ENCODE data around the gene GRM7. TPM values are rescaled to one million over a fixed set of nuclear protein-coding genes. Genes with fewer than 3 reads are reported as not detected.

Gene GRM7
- total RNA-seq, 2 donors from 2014 or later = 0.96 to 1.5 TPM

DNA sequence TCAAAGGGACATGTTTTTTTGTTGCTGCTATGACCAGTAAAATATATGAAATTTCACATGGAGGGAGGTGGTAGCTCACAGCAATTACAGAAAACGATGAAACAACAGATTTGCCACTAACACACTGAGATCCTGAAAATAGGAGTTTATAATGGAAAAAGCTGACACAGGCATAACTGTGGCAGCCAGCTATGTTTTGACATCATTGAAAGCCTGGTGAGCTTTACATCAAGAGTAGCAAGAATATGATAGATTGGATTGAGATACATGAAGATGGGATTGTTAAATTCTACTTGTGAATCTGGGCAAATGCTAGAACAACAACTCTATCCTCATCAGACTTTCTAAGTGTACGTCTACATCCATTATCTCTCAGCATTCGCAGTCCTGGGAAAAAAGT, 760.7 kb downstream of the GRM7 start:
- Histone ChIP-seq H3K27me3 (replicated peaks; ENCODE audit: insufficient read depth) (no peaks in the 10 kb centered on the region), H3K9me3 (no peaks in the 10 kb centered on the region), H3K4me3 (no peak overlapping the region), H3K27ac (no peak overlapping the region), H3K36me3 (no peaks in the 10 kb centered on the region), H3K4me1 (replicated peaks) (no peaks in the 10 kb centered on the region)
- TF ChIP-seq POLR2A (IDR thresholded peaks at IDR 0.05) = no peak
- TF ChIP-seq, protein P1, sequence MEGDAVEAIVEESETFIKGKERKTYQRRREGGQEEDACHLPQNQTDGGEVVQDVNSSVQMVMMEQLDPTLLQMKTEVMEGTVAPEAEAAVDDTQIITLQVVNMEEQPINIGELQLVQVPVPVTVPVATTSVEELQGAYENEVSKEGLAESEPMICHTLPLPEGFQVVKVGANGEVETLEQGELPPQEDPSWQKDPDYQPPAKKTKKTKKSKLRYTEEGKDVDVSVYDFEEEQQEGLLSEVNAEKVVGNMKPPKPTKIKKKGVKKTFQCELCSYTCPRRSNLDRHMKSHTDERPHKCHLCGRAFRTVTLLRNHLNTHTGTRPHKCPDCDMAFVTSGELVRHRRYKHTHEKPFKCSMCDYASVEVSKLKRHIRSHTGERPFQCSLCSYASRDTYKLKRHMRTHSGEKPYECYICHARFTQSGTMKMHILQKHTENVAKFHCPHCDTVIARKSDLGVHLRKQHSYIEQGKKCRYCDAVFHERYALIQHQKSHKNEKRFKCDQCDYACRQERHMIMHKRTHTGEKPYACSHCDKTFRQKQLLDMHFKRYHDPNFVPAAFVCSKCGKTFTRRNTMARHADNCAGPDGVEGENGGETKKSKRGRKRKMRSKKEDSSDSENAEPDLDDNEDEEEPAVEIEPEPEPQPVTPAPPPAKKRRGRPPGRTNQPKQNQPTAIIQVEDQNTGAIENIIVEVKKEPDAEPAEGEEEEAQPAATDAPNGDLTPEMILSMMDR (IDR thresholded peaks at IDR 0.05) = no peak
- no peak for TF ChIP-seq POLR2AphosphoS5 (IDR thresholded peaks at IDR 0.05)
- WGBS = 93% methylated on average over 3 of the region's 3 CpGs
- DNase-seq (ENCODE audit: low spot score) = no peak
- intact Hi-C loops (cut with DNase I) = no loop called here

DNA sequence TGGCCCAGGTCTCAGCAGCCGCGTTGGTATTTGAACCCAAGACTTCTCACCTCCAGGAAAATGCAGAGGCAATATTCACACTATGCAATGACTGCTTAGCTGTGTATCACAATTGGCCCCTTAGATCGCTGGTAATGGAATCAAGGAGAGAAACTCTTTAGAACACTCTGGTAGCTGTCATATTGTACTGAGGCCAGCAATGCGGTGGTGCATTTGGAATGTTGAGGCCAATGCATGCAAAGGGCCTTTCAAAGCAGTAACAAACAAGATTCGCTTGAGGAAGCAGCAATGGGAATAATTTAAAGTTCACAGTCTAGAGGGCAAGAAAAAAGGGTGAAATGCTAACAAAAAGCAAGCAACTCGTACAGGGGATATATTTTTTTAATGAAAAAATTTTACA, 764.1 kb downstream of the GRM7 start:
- Histone ChIP-seq H3K36me3 (no peaks in the 10 kb centered on the region), H3K4me1 (replicated peaks) (no peaks in the 10 kb centered on the region), H3K4me3 (no peak overlapping the region), H3K9me3 (no peaks in the 10 kb centered on the region), H3K27ac (no peak overlapping the region), H3K27me3 (replicated peaks; ENCODE audit: insufficient read depth) (no peaks in the 10 kb centered on the region)
- intact Hi-C loops (cut with DNase I) = no loop called here
- DNase-seq (ENCODE audit: low spot score) = no peak
- 88% methylated on average over 6 of the region's 6 CpGs for WGBS
- TF ChIP-seq POLR2AphosphoS5 (IDR thresholded peaks at IDR 0.05) (no peak), POLR2A (IDR thresholded peaks at IDR 0.05) (no peak)
- TF ChIP-seq, protein P1 (IDR thresholded peaks at IDR 0.05) = no peak

DNA sequence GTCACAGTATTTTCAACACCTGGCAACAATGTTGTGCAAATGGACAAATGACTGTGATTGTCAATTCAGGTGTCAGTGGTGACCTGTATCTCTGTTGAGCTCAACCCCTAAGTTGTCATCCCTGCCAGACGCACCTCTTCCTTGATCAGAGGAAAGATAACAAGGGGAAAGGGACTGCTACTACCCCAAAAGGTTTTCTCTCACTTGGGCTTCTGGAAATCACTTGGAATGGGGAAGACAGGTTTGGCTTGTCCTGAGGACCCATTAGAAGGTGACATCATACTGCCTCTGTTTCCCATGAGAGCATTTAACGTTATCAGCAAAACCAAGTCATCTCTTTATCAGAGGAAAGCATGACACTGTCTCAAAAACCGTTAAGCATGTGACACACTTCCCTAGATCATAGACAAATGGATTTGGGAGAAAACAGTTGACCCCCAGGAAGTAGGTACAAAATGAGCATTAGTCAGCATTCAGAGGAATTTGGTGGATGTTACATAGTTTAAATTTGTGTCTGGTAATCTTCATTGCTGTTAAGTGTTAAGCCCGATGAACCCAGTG, 769.5 kb downstream of the GRM7 start:
- DNase-seq (ENCODE audit: low spot score) = no peak
- TF ChIP-seq POLR2AphosphoS5 (IDR thresholded peaks at IDR 0.05) = no peak
- TF ChIP-seq, protein P1 (IDR thresholded peaks at IDR 0.05) = no peak
- no peak for TF ChIP-seq POLR2A (IDR thresholded peaks at IDR 0.05)
- Histone ChIP-seq H3K9me3 (no peaks in the 10 kb centered on the region), H3K27ac (no peak overlapping the region), H3K27me3 (replicated peaks; ENCODE audit: insufficient read depth) (no peaks in the 10 kb centered on the region), H3K4me3 (no peak overlapping the region), H3K36me3 (no peaks in the 10 kb centered on the region), H3K4me1 (replicated peaks) (no peaks in the 10 kb centered on the region)
- intact Hi-C loops (cut with DNase I) = no loop called here
- WGBS = 40% methylated on average over 4 of the region's 4 CpGs

DNA sequence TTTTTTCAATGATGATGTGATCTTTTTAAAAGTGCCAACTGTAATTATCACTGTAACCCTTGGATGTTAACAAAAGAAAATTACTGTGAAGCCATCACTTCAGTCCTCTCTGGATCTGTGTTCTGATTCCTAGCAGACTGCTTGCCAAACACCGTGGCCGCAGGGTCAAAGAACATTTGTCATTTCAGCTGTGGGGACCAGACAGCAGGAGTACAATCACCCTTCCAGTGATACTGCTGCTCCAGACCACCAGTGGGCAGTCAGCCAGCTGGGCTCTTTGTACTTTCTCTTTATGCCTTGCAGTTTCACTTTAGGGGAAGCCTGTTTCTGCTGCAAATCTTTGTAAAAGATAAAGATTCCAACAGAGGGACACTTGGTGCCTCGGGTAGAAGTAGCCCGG, 770.0 kb downstream of the GRM7 start:
- 37% methylated on average over 4 of the region's 4 CpGs for WGBS
- Histone ChIP-seq H3K27me3 (replicated peaks; ENCODE audit: insufficient read depth) (no peaks in the 10 kb centered on the region), H3K4me3 (no peak overlapping the region), H3K4me1 (replicated peaks) (no peaks in the 10 kb centered on the region), H3K36me3 (no peaks in the 10 kb centered on the region), H3K9me3 (no peaks in the 10 kb centered on the region), H3K27ac (no peak overlapping the region)
- intact Hi-C loops (cut with DNase I) = no loop called here
- no peak for DNase-seq (ENCODE audit: low spot score)
- TF ChIP-seq POLR2A (IDR thresholded peaks at IDR 0.05) (no peak), POLR2AphosphoS5 (IDR thresholded peaks at IDR 0.05) (no peak)
- TF ChIP-seq, protein P1 (IDR thresholded peaks at IDR 0.05) = no peak

DNA sequence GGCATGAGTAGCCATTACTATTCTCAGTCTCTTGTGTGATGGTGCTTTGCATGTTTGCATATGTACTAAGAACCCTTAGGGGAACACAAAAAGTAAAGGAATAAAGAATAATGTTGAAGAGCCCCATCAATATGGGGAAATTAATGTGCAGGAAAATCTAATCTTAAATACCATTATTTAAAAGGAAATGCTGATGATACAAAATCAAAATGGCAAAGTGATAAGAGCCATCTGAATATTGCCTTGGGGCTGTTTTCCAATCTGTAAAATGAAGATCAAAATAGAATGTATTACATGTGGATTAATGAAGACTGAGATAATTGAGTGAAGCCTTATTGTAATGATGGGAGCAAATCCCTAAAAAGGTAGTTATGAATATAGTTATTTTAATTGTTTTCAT, 771.4 kb downstream of the GRM7 start:
- Histone ChIP-seq H3K27me3 (replicated peaks; ENCODE audit: insufficient read depth) (no peaks in the 10 kb centered on the region), H3K4me1 (replicated peaks) (no peaks in the 10 kb centered on the region), H3K4me3 (no peak overlapping the region), H3K27ac (no peak overlapping the region), H3K9me3 (no peaks in the 10 kb centered on the region), H3K36me3 (no peaks in the 10 kb centered on the region)
- TF ChIP-seq POLR2AphosphoS5 (IDR thresholded peaks at IDR 0.05) (no peak), POLR2A (IDR thresholded peaks at IDR 0.05) (no peak)
- TF ChIP-seq, protein P1 (IDR thresholded peaks at IDR 0.05) = no peak
- no peak for DNase-seq (ENCODE audit: low spot score)
- intact Hi-C loops (cut with DNase I) = no loop called here
